ENCODE data around the gene EHD3. TPM values are rescaled to one million over a fixed set of nuclear protein-coding genes. Genes with fewer than 3 reads are reported as not detected.

The EHD3 gene
- total RNA-seq, 1 donor from 2014 or later: 3.9 TPM

DNA sequence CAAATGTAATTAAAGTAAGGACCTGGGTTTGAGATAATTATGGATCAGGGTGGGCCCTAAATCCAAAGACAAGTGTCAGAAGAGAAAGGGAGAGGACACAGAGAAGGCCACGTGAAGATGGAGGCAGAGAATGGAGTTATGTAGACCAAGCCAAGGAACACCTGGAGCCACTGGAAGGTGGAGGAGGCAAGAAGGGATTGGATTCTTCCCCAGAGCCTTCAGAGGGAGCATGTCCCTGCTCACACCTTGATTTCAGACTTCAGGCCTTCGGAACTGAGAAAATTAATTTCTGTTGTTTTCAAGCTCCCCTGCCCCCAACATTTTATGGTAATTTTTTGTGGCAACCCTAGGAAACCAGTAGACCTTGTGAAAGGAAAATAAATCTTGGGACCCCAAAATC is 36.3 kb upstream of the EHD3 start:
- Histone ChIP-seq H3K4me1 (no peaks in the 10 kb centered on the region), H3K9me3 (ENCODE audit: low read depth) (no peaks in the 10 kb centered on the region), H3K4me3 (no peak overlapping the region), H2AFZ (replicated peaks) (no peak overlapping the region), H4K20me1 (ENCODE audit: low read depth) (no peaks in the 10 kb centered on the region), H3K4me2 (no peak overlapping the region), H3F3A (ENCODE audit: low read depth) (no peaks in the 10 kb centered on the region), H3K79me2 (ENCODE audit: low read depth) (no peaks in the 10 kb centered on the region), H3K9ac (no peak overlapping the region), H3K36me3 (no peaks in the 10 kb centered on the region), H3K27ac (no peak overlapping the region), H3K27me3 (no peaks in the 10 kb centered on the region)
- no peaks in the 10 kb centered on the region for H3K4me1 Mint-ChIP-seq
- no peaks in the 10 kb centered on the region for H3K9me3 Mint-ChIP-seq
- H3K27me3 Mint-ChIP-seq (ENCODE audit: insufficient read depth, low read depth): peaks cover 8% of the 10 kb centered on the region
- H3K36me3 Mint-ChIP-seq: no peaks in the 10 kb centered on the region
- DNase-seq (ENCODE audit: low spot score): no peak
- no peak overlapping the region for H3K4me3 Mint-ChIP-seq
- TF ChIP-seq EZH2phosphoT487 (IDR thresholded peaks at IDR 0.05) (no peak), EZH2 (IDR thresholded peaks at IDR 0.05) (no peak)
- TF ChIP-seq, protein P1, sequence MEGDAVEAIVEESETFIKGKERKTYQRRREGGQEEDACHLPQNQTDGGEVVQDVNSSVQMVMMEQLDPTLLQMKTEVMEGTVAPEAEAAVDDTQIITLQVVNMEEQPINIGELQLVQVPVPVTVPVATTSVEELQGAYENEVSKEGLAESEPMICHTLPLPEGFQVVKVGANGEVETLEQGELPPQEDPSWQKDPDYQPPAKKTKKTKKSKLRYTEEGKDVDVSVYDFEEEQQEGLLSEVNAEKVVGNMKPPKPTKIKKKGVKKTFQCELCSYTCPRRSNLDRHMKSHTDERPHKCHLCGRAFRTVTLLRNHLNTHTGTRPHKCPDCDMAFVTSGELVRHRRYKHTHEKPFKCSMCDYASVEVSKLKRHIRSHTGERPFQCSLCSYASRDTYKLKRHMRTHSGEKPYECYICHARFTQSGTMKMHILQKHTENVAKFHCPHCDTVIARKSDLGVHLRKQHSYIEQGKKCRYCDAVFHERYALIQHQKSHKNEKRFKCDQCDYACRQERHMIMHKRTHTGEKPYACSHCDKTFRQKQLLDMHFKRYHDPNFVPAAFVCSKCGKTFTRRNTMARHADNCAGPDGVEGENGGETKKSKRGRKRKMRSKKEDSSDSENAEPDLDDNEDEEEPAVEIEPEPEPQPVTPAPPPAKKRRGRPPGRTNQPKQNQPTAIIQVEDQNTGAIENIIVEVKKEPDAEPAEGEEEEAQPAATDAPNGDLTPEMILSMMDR (IDR thresholded peaks at IDR 0.05): no peak
- H3K27ac Mint-ChIP-seq: no peak overlapping the region

DNA sequence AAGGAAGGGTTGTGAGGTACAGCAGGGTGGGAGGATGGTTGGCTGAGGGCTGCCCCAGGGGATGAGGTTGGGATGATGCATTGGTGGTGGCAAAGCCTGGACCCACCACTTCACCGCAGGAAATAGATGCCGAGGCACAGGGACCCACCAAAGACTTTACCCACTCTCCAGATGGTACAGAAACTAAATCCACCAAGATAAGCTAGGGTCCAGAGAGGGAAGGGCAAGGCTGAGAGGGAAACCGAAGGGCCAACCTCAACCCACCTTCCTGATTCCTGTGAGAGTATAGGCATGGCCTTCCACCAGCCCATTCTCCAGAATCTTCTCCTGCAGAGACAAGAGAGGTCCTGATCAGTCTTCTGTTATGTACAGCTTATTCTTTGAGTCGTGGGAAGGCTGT is 34.7 kb upstream of the EHD3 start:
- H3K4me1 ChIP-seq: no peaks in the 10 kb centered on the region
- H3K4me3 Mint-ChIP-seq: no peak overlapping the region
- H3K36me3 Mint-ChIP-seq: no peaks in the 10 kb centered on the region
- H3K27me3 ChIP-seq: no peaks in the 10 kb centered on the region
- peaks cover 3% of the 10 kb centered on the region for H3K27me3 Mint-ChIP-seq (ENCODE audit: insufficient read depth, low read depth)
- H3K4me2 ChIP-seq: no peak overlapping the region
- TF ChIP-seq, protein P1 (IDR thresholded peaks at IDR 0.05): no peak
- TF ChIP-seq EZH2 (IDR thresholded peaks at IDR 0.05) (no peak), EZH2phosphoT487 (IDR thresholded peaks at IDR 0.05) (no peak)
- no peaks in the 10 kb centered on the region for H3K9me3 ChIP-seq (ENCODE audit: low read depth)
- no peak overlapping the region for H3K27ac Mint-ChIP-seq
- no peaks in the 10 kb centered on the region for H3K36me3 ChIP-seq
- no peak for DNase-seq (ENCODE audit: low spot score)
- no peaks in the 10 kb centered on the region for H3K9me3 Mint-ChIP-seq
- H4K20me1 ChIP-seq (ENCODE audit: low read depth): no peaks in the 10 kb centered on the region
- no peak overlapping the region for H3K27ac ChIP-seq
- no peak overlapping the region for H2AFZ ChIP-seq (replicated peaks)
- no peak overlapping the region for H3K9ac ChIP-seq
- H3K79me2 ChIP-seq (ENCODE audit: low read depth): no peaks in the 10 kb centered on the region
- H3K4me3 ChIP-seq: no peak overlapping the region
- no peaks in the 10 kb centered on the region for H3K4me1 Mint-ChIP-seq
- H3F3A ChIP-seq (ENCODE audit: low read depth): no peaks in the 10 kb centered on the region

DNA sequence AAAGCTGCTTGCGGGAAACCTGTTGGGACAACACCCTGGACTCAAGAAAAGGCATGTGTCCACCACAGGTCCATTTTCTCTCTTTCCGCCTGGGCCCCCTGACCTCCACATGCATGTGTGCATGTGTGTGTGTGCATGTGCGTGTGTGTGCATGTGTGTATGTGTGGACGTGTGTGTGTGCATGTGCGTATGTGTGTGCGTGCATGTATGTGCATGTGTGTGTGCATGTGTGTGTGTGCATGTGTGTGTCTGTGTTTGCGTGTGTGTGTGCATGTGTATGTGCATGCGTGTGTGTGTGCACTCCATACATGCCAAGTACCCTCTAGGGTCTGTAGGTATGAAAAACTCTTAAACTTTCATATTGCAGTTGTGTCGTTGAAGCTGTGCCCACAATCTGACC is 33.0 kb upstream of the EHD3 start:
- H3K36me3 ChIP-seq: no peaks in the 10 kb centered on the region
- no peaks in the 10 kb centered on the region for H3K27me3 ChIP-seq
- TF ChIP-seq, protein P1 (IDR thresholded peaks at IDR 0.05): no peak
- TF ChIP-seq EZH2 (IDR thresholded peaks at IDR 0.05): no peak
- TF ChIP-seq EZH2phosphoT487 (IDR thresholded peaks at IDR 0.05): no peak
- H2AFZ ChIP-seq (replicated peaks): no peak overlapping the region
- no peaks in the 10 kb centered on the region for H3K4me1 ChIP-seq
- H3K9ac ChIP-seq: no peak overlapping the region
- H3K4me3 Mint-ChIP-seq: no peak overlapping the region
- no peak overlapping the region for H3K27ac Mint-ChIP-seq
- no peaks in the 10 kb centered on the region for H3F3A ChIP-seq (ENCODE audit: low read depth)
- H3K27me3 Mint-ChIP-seq (ENCODE audit: insufficient read depth, low read depth): peaks cover 3% of the 10 kb centered on the region
- no peaks in the 10 kb centered on the region for H3K36me3 Mint-ChIP-seq
- no peak overlapping the region for H3K4me2 ChIP-seq
- H3K27ac ChIP-seq: no peak overlapping the region
- no peaks in the 10 kb centered on the region for H3K9me3 Mint-ChIP-seq
- no peak for DNase-seq (ENCODE audit: low spot score)
- no peaks in the 10 kb centered on the region for H3K9me3 ChIP-seq (ENCODE audit: low read depth)
- H3K79me2 ChIP-seq (ENCODE audit: low read depth): no peaks in the 10 kb centered on the region
- no peaks in the 10 kb centered on the region for H4K20me1 ChIP-seq (ENCODE audit: low read depth)
- H3K4me3 ChIP-seq: no peak overlapping the region
- no peaks in the 10 kb centered on the region for H3K4me1 Mint-ChIP-seq
